Measurements from ENCODE around the gene FGA.
"Not testable (repeated sequence)": the region's sequence is repeated elsewhere in the genome, so short reads cannot be mapped to it uniquely, and the experiment has no call there.

Gene FGA

DNA sequence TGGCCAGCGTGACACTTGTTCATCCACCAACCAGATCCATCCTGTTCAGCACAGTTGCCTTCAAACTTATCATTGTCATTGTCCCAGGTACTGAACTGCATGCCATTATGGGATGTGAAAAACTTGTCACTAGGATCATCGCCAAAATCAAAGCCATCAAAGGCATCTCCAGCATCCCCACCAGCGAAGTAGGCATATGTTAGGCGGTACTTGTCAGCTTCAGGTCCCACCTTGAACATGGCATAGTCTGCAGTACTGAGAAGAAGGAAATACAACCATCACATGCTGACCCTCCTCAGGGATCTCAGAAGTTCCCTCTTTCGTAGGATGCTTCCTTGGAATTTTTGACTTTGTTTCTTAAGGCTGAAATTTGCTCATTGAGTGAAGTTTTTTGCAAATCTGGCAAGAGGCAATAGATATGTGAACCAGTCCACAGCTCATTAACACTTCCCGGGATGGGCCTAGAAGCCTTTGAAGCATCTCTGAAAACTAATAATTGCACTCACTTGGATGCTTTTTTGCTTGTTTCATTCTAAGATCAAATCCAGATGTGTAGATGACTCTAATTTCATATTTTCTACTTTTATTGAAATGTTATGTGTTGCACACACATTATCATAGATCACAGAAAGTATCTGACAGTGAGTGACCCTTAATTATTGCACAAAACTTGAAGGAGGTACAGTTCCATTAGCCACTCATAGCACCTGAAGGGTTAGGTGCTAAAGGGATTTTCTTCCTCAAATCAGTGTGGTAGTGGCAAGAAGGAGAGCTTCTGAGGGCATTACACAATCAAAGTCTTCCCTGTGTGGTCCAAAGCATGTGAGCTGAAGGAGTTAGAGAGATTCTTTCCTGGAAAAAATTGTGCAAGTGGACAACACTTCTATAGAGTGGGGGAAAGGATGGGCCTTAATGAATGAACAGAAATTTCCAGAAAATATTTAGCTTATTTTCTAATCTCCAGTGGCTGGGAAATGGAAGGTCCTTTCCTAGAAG is 16.5 kb upstream of the FGA start:
- DNase-seq: no peak

DNA sequence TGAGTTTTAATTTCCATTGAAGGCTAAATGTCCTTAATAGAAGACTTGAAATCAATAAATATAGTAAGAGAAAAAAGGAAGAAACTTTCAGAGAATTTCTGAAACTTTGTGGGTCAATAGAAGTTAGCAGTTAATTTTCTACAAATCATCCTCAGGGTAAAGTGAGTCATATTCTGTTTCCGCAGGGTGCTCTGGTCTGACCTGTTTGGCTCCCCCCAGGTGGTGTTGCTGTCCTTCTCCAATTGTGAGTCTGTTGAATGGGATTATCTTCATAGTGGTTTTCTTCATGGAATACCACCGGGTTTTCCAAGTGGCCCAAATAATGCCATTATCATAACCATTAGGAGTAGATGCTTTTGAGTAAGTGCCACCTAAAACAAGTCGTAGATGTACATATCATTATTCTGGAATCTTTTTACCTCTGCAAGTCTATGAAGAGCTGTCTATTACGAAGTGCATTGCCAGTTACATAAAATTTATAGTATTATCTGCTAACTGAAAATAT is 14.2 kb upstream of the FGA start:
- DNase-seq: no peak

DNA sequence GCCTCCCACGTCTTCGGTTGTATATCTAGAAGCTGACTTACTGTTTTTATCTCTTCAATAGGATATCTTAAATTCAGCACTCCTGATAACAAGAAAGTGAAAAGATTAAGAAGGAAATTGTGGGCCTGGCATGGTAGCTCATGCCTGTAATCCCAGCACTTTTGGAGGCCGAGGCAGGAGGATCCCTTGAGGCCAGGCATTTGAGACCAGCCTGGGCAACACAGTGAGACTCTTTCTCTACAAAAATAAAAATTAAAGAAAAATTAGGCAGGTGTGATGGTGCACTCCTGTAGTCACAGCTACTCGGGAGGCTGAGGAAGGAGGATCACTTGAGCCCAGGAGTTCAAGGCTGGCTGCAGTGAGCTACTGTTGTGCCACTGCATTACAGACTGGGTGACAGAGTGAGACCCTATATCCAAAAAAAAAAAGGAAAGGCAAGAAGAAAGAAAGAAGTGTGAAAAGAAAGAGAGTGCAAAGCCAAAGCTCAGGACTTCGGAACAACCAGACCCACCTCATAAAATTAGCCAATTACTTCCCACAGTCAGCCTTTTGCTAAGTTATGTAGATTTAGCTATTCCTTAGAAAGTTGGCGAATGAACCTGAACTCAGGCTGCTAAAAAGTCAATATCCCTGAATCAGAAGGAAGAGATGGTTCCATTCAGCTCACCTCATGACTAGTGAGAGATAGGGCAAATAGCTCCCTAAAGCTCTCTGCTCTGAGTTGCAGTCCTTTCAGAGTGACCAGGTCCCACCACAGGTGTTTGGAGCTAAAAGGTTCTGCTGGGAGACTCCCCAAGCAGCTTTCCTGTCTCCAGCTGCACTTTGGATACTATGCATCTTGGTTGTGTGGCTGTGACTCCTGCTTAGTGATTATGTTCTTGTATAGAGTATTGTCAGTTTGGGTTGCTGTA is 12.7 kb upstream of the FGA start:
- no peak for DNase-seq

DNA sequence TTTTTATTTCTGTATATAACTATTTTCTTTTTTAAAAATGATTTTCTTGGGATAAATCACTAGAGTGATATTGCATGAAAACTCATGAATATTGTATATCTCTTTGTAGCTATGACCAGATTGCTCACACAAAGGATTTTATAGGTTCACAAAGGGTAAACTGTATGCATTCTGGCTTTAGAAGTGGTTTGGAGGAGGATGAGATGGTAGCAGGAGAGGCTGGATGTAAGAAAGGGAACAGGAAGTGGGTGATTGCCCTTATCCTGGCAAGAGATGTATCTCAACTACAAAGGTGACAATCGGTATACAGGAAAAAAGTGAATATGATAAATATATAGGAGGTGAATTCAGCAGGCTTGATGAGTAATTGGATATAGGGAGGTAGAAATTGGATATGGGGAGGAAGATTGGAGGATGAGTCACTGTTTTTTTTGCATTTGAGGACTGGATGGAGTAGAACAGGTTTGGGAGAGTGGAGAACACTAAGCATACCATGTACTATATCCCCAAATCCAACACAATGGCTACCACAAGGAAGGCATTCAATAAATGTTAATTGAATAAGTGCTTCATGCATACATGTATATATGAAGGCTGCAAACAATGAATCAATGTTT is 12.0 kb upstream of the FGA start:
- no peak for DNase-seq

DNA sequence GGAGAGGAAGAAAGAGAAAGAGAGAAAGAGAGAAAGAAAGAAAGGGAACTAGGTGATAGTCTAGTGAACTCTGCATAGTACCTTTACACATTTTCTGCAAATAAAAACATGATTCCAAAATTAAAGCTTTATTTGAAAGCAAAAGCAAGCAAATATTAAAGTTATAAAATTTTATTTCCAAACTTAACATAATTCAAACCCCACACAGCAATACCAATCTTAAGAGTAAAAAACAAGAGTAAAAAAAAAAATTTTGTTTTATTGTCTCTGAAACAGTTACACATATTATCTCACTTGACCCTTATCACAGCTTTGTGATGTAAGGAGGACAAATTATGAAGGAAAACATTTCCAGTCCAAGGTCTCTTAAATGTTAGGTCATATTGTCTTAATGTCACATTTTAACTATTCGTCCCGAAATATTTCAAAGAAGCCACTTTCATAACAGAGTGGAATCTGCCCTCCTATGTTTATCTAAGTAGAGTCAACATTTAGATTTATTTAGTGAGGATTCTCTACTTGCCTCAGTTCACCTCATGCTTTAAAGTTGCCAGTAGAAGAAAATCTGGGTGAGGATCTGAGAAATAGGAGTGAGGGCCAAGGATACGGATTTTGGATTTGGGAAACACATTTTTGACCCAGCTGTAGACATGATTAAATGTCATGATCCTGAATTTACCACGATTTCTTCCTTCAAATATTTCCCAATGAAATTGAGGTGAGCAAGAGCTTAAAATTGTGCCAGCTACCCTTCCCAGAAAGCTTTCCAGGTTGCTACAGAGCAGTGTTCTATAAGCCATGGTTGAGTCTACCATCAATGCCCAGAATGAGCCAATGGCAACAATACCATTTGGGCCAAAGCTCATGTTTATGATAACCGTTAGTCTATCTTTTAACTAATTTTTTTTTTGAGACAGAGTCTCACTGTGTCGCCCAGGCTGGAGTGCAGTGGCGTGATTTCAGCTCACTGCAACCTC is 7.5 kb upstream of the FGA start:
- DNase-seq: no peak

DNA sequence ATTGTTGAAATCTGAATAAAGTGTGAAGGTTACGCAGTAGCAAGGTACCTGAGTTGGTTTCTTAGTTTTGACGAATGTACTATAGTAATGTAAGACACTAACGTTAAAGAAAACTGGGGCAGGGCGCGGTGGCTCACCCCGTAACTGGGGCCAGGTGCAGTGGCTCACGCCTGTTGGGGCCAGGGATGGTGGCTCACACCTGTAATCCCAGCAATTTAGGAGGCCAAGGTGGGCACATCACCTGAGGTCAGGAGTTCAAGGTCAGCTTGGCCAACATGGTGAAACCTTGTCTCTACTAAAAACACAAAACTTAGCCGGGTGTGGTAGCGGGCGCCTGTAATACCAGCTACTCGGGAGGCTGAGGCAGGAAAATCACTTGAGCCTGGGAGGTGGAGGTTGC is 6.7 kb upstream of the FGA start:
- DNase-seq: not testable (repeated sequence)

DNA sequence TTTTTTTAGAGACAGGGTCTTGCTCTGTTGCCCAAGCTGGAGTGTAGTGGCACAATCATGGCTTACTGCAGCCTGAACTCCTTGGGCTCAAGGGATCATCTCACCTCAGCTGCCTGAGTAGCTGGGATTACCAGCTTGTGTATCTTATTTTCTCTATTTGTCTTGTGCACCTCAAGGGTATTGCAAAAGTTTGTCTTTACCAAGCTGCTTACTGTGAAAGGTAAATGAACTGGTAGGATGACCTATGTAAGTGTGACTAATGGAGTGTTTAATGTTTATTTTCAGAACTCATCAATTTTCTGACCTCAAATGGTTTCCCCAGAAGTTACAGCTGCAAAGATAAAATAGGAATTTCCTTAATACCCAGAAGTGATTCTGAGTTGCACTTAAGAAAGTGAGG is 5.3 kb upstream of the FGA start:
- no peak for DNase-seq

DNA sequence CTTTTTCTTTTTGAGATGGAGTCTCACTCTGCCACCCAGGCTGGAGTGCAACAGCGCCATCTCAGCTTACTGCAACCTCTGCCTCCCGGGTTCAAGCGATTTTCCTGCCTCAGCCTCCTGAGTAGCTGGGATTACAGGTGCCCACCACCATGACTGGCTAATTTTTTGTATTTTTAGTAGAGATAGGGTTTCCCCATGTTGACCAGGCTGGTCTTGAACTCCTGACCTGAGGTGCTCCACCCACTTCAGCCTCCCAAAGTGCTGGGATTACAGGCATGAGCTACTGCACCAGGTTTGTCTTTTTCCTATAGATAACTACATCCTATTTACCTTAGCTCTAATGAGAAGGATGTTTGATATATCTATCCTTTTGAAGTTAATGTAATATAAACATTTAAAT is 3.8 kb upstream of the FGA start:
- DNase-seq: not testable (repeated sequence)

DNA sequence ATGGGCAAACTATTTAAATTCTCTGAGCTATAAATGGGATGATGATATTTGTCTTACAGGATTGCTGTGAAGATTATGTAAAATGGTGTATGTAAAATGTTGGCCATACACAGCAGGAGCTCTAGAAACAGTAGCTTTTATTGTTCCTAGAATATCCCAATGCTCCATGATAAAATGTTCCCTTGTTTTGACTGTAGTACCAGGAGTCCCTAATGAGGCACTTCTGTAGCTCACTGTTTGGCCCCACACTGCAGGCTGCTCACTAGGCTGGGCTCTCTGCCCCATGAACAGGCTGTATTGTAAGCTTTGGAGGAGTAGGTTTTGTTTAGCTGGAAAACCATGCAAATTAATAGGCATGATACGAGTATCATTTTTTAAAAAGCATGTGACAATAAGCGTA is 3.3 kb upstream of the FGA start:
- DNase-seq: no peak

DNA sequence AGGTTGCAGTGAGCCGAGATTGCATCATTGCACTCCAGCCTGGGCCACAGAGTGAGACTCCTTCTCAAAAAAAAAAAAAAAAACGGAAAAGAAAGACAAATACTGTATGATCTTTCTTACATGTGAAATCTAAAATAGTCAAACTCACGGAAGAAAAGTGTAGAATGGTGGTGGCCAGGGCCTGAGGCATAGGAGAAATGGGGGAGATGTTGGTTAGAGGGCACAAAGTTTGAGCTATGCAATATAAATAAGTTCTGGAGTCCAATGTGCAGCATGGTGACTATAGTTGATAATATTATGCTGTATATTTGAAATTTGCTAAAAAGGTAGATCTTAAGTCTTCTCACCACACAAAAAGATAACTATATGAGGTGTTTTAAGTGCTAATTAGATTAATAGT is 1.3 kb upstream of the FGA start:
- DNase-seq: no peak

DNA sequence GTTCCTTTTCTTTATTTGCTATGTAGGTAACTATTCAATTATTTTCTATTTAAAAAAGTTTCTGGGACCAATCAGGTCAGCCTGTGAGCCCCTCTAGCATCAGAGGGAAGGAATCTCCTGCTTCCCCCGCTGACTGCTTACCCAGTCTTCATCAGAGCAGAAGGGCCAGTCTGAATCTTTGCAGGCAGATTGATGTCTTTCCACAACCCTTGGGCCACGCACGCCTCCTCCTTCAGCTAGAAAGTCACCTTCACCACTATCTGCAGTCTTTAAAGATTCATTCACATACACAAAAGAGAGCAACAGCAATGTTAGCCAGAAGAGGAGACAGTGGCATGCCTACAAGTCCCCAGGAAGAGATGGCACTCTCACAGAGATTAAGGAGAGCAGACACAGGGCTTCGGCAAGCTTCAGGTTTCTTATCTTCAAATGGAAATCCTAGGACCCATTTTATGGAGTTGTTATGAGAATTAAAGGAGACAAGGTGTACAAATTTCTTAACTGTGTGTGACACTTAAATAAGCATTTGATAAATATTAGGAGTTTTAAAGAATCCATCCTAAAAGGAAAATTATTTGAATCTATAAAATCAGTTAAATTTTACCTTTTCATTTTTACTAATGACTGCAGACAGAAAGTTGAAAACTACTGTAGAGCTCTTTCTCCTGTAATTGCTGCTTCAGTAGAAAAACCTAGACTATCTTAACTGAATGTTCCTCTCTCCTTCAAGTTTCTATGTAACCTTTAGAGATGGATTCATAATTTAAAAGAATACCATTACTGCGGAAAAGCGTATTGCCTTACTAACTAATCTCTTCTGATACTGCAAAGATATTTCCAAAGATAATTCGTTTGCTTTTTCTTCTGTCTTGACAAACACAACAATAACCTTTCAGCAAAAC is 995 bp downstream of the FGA start:
- DNase-seq: no peak

DNA sequence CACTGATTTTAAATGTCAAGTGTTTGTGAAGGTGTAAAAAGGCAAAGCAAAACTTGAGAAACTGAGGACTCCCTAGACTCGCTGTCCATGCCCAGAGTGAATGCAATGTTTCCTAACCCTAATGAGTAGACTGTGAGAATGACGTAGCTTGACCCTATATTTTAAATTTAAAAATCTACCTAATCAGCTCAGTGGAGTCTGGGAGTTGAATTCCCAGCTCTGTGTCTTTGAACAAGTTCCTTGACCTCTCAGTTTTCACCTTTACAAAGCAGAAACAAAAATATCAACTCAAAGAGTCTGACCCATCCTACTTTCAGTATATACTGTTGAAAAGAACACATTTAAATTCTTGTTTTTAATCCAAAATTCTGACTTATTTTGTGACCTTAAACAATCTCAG is 2.3 kb downstream of the FGA start:
- DNase-seq: no peak

DNA sequence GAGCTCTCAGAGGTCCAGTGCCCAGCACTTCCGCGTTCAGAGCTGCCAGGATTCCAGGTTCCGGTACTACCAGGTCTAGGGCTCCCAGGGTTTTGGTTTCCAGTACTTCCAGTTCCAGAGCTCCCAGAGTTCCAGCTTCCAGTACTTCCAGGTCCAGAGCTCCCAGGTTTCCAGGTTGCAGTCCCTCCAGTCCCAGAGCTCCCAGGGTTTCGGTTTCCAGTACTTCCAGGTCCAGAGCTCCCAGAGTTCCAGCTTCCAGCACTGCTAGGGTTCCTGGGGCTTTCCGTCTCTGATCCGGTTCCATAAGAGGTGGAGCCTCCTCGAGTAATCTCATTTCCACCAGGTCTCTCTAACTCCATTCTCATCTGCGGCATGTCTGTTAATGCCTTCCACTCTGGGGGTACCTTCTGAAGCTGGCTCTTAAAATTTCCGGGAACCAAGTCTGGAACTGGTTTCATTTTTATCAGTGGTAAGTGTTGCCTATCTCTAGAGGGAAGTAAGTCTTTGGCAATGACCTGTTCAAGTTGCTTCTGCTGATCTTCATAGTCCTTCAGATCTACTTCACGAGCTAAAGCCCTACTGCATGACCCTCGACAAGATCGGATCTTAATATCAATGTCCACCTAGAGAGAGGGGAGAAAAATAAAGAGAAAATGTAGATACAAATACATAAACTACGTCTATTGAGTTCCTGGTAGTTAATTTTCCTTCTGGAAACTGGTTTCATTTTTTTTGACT is 4.1 kb downstream of the FGA start:
- DNase-seq: no peak

DNA sequence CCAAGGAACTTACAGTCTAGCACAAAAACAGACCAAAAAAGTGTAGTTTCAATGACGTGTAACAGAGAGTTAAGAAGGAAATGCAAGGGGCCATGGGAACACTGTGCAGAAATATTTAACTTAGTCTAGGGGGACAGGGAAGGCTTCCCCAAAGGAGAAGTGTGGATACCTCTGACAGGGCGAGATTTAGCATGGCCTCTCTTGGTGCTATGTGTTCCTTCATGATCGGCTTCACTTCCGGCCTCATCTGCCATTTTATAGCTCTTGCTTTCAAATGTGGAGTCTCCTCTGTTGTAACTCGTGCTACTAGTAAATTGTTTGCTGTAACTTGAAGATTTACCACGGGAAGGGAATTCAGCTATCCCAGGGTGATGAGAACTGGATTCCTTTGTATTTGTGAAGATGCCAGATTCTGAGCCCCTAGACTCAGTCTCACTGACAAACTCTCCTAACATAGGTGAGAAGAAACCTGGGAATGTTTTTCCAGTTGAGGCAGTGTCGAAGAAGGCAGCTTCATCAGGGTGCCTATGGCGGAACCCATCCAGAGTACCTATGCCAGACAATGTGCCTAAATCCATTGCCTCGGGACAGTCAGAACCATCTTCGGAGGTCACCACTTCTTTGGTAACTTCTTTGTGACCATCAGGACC is 5.0 kb downstream of the FGA start:
- no peak for DNase-seq

DNA sequence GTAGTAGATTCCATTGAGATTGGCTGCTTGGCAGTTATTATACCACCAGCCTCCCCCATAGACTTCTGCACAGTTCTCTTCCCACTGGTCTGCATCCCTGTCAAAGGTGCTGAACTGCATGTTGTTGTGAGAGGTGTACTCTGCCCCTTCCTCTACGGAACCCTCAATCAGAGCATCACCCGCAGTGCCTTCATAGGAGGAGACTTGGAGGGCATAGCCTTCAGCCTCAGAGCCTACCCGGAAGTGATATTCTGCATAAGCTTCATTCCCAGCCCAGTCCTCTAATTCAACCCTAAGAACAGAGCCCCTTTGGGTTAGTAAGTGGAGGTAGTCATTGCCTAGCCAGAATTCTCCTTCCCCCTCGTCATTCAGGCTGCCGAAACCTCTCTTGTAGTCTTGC is 6.3 kb downstream of the FGA start:
- no peak for DNase-seq

DNA sequence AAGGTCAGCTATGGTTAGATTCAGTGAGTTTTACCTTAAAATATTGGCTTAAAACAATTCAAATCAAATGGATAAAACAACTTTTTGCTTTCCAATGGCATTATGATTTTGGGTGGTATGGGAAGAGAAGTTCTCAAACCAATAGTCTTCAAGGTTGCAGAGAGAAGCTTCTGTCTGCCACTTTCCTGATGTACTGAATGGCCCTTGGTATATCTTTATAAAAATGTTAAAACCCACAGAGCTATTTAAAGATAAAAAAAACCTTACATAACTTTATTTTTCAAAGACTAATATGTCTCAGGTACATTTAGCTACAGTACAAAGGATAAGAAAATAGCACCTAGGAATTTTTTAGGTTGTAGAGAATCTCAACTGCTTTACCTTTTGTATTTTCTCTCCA is 6.9 kb downstream of the FGA start:
- DNase-seq: no peak

DNA sequence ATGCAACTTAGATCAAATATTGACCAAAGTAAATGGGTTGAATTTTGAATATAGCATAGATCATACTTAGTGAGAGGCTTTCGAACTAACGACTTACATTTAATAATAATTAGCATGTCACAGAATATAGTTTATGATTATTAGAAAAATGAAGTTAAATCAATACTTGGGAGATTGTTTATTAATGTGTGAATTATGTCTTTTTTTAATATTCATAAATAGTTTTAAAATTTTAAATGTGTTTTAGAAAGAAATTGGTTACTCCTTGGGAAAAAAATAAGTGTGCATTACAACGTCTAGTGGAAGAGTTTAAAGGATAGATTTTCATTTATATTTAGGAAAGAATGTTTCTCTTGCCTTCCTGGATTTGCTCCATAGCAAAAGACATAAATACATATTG is 7.3 kb downstream of the FGA start:
- DNase-seq: no peak

DNA sequence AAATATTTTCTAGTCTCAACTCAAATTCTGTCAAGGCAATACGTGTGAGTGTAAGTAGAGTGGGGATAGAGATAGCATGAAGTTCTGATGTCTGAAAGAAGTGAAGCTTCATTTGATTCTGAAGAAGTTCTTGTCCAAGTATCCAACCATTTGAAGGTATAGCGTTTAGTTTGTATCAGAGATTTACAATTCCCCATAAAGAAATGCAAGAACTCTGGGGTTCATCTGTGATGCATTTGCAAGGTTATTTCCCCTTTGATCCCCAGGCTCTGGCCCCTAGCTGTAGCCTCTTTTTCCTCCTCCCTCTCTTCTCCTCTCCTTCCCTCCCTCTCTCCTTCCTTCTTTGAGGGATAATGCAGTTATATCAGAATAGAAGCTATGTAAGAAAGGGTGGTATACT is 7.8 kb downstream of the FGA start:
- DNase-seq: no peak

DNA sequence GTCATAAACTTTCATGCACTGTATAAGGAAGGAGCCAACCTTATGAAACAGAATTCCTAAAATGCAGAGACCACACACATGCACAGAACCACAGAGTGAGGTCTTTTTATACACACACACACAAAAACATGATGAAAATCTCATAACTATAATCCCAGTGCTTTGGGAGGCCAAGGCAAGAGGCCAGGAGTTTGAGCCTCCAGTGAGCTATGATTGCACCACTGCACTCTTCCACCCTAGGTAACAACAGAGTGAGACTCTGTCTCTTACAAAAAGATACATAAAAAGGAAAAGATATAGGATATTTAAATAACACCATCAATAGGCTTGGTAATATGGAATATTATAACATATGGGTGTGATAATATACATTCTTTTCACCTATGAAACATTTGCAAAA is 10.6 kb downstream of the FGA start:
- DNase-seq: no peak

DNA sequence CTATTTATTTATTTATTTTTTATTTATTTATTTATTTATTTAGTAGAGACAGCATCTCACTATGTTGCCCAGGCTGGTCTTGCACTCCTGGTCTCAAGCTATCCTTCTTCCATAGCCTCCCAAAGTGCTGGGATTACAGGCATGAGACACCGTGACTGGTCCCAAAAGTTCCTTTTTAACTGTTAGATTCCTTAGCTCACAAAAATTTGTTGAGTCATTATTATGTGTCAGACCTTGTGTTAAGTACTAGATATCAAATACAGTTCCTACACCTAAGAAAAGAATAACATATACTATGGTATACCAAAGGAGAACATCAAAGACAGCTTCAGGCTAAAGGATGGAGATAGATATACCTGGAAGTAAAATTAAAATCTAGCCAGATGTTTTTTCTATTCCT is 11.6 kb downstream of the FGA start:
- DNase-seq: no peak

All from NCI-H187 (cell line).